Body of pancreas (tissue), 4 donors: Measurements from ENCODE around the gene PRKG1.

Source experiments
- CTCF ChIP-seq, 7 experiments: fragments of 450-650 bp in 4 of 7; fragments of 200-600 bp in 3 of 7; sonication (generic) in 3 of 7; IDR thresholded peaks; one replicate each; pipeline ENCODE4 v1.5.1; 2016 to 2019; ENCODE audit warnings: antibody characterized with exemption in 7 of 7
- POLR2A ChIP-seq, 3 donors: fragments of 450-650 bp; IDR thresholded peaks; one replicate each; pipeline ENCODE4 v1.6.1; 2016; ENCODE audit warnings: antibody characterized with exemption in 3 of 3, mild to moderate bottlenecking in 2 of 3

GRCh38 chr10:51542853-51543252 lies 468.6 kb downstream of the PRKG1 start:
- TF ChIP-seq CTCF (IDR thresholded peaks at IDR 0.05) (no peak), POLR2A (IDR thresholded peaks at IDR 0.05) (no peak)
